Fibroblast of mammary gland (primary cell): Measurements from ENCODE around the gene ARL6IP5.

Experiments
- DNase-seq: peaks from one replicate; pipeline ENCODE4 v3.0.0-alpha.2; 2010; ENCODE audit warnings: low read depth
- H3K4me3 ChIP-seq: 2 replicates; pipeline ENCODE4 v1.5.1; 2011; ENCODE audit warnings: low read depth, mild to moderate bottlenecking, low read length, moderate library complexity; ENCODE audit not compliant: control insufficient read depth
- TF ChIP-seq, protein P1 (sequence below): conservative IDR thresholded peaks from 2 replicates; pipeline ENCODE4 v1.5.1; 2011; ENCODE audit warnings: low read depth, low read length, inconsistent platforms; ENCODE audit not compliant: control insufficient read depth, insufficient read depth

The ARL6IP5 gene

DNA sequence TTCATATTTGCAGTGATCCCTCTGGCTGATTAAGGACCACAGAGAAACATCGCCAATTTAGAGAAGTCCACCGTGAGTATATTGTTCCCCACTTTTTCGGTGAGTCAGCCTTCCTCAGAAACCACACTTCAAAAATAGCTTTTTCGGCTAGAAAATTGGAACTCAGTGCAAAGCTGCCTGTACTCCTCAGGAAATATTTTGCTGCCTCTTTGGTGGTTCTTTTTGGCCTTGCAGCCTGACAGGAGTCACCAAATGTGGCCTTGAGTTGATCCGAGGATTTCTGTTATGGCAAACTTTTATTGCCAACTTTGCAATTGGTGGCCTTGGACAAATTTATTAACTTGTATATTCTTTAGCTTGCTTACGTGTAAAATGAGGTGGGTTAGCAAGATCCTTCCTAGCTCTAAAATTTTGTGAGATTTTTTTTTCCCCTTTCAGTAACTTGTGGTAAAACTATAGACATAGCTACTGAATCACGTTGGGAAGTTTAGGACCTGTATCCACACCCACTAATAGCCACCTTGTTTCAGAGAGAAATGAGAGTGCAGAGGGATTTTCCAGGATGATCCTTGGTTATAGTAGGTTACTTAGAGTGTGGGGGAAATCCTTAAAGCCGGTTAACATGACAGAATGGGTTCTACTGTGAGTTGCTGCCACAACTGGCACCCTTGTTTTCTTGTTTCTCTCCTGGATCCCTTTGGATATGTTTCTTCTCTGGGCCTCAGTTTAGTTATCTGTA, 9.9 kb downstream of the ARL6IP5 start:
- peak; percentile 64 for DNase-seq
- H3K4me3 ChIP-seq: no peak overlapping the region
- TF ChIP-seq, protein P1, sequence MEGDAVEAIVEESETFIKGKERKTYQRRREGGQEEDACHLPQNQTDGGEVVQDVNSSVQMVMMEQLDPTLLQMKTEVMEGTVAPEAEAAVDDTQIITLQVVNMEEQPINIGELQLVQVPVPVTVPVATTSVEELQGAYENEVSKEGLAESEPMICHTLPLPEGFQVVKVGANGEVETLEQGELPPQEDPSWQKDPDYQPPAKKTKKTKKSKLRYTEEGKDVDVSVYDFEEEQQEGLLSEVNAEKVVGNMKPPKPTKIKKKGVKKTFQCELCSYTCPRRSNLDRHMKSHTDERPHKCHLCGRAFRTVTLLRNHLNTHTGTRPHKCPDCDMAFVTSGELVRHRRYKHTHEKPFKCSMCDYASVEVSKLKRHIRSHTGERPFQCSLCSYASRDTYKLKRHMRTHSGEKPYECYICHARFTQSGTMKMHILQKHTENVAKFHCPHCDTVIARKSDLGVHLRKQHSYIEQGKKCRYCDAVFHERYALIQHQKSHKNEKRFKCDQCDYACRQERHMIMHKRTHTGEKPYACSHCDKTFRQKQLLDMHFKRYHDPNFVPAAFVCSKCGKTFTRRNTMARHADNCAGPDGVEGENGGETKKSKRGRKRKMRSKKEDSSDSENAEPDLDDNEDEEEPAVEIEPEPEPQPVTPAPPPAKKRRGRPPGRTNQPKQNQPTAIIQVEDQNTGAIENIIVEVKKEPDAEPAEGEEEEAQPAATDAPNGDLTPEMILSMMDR: no peak

DNA sequence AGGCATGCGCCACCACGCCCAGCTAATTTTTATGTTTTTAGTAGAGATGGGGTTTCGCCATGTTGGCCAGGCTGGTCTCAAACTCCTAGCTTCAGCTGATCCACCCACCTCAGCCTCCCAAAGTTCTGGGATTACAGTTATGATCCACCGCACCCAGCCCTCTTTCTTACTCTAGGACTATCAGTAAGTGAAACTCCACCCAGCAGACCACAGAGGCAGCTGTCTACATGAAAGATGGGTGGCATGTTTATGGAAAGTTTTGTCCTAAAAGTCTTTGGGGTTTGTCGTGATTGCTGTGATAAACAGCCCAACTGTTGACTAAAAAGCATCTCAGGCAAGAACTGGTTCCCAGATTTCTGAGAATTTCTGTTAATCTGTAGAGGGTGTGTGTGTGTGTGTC, 10.9 kb downstream of the ARL6IP5 start:
- DNase-seq: no peak
- TF ChIP-seq, protein P1: no peak
- no peak overlapping the region for H3K4me3 ChIP-seq

DNA sequence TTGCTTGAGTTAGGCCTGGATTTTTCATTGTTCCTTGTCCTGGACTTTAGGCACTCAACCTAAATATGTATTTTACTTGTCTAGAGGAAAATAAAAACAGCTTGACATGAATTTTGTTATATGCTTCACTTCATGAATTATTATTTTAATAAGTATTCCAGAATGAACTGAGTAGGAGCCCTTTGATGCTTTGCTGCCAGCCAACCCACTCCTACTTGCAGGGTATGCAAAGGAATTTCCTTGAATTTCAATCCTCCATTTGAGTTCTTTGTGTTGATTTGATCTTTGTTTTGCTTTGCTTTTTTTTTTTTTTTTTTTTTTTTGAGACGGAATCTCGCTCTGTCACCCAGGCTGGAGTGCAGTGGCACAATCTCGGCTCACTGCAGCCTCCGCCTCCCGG, 11.6 kb downstream of the ARL6IP5 start:
- TF ChIP-seq, protein P1: no peak
- H3K4me3 ChIP-seq: no peak overlapping the region
- DNase-seq: no peak

DNA sequence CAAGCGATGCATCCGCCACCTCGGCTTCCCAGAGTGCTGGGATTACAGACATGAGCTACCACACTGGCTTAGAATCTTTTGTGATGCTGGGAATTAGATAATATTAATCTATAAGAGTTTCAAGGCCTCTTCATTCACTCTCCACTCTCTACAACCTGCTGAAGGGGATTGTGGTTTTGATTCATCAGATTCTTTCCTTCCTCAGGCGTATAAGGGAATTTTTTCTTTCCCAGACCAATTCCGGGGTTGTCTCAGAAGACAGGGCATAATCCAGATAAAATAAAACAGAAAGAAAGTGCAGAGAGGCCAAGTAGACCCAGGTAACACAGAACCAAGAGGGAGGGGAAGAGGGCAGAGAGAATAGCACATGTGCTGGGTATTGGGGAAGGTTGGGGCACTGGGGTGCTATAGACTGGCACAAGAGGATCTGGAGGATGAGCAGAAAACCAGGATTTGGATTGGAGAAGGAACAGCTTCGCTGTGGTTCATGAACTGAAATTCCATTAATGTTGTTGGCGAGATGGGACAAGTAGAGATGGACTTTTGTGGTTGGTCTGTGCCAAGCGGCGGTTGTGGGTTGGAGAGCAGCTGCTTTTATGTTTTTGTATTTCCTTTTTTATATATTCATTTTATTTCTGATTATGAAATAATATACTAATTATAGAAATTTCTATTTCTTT, 12.8 kb downstream of the ARL6IP5 start:
- TF ChIP-seq, protein P1: no peak

DNA sequence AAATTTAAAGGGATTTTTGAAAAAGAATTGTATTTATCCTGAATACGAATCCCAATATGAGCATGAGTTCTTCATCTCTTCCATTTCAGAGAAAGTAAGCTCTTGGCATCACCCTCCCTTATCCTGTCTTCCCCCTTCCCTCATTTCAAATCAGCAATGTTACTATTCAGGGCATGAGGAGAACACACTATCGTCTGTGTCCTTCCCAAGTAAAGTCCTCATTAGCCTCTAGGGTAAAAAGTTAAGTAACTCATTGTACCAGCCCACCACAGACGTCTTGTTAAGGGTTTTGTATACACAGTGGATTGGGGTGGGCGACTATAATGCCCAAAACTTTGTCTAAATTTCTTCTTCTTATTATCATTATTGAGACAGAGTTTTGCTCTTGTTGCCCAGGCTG, 14.8 kb downstream of the ARL6IP5 start:
- DNase-seq: no peak
- TF ChIP-seq, protein P1: no peak
- no peak overlapping the region for H3K4me3 ChIP-seq

More for the DNA sequence above, 12.8 kb downstream of the ARL6IP5 start:
- DNase-seq: no peak
- no peak overlapping the region for H3K4me3 ChIP-seq

DNA sequence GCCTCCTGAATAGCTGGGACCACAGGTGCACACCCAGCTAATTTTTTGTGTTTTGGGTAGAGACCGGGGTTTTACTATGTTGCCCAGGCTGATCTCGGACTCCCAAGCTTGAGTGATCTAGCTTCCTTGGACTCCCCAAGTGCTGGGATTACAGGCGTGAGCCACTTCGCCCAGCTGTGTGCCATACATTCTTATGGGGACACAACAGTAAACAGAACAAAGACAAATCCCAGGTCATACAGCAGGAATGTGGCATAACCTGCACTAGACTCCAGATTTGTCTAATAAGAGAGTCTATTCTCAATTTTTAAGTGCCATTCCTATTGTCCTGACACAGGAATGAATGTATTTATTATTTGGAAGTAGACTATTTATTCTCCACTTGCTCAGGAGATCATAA, 17.6 kb downstream of the ARL6IP5 start:
- TF ChIP-seq, protein P1: no peak
- H3K4me3 ChIP-seq: no peak overlapping the region
- no peak for DNase-seq
